Gastrocnemius medialis (tissue), 4 donors: Measurements from ENCODE around the gene HBQ1. TPM values are rescaled to one million over a fixed set of nuclear protein-coding genes. Genes with fewer than 3 reads are reported as not detected.

Experiments
- ATAC-seq, 2 donors: fragments of 150-250 bp; one replicate each; pipeline ENCODE4 v1.9.1; 2016
- DNase-seq, 2 donors: peaks; one replicate each; pipeline ENCODE4 v3.0.0-alpha.2; 2019
- H3K27ac ChIP-seq, 4 donors: fragments of 200-600 bp; sonication (generic); 1 replicate in 1 of 4; 2 replicates in 3 of 4; pipeline ENCODE4 v1.5.1; 2016 to 2018; ENCODE audit warnings: mild to moderate bottlenecking in 2 of 4, moderate library complexity in 1 of 4
- H3K27me3 ChIP-seq, 3 donors: fragments of 200-600 bp; sonication (generic) in 2 of 3; 1 replicate in 1 of 3; 2 replicates in 2 of 3; pipeline versions ENCODE4 v1.5.1 to v1.6.0; 2016 to 2019; ENCODE audit warnings: mild to moderate bottlenecking in 1 of 3, moderate library complexity in 1 of 3
- H3K36me3 ChIP-seq, 2 donors: fragments of 200-600 bp; sonication (generic) in 1 of 2; one replicate each; pipeline ENCODE4 v1.5.1; 2017 to 2018
- H3K4me1 ChIP-seq, 2 donors: fragments of 200-600 bp; sonication (generic) in 1 of 2; one replicate each; pipeline ENCODE4 v1.5.1; 2016 to 2017; ENCODE audit warnings: mild to moderate bottlenecking in 2 of 2
- H3K4me3 ChIP-seq, 4 donors: fragments of 200-600 bp; sonication (generic) in 3 of 4; 1 replicate in 1 of 4; 2 replicates in 3 of 4; pipeline ENCODE4 v1.5.1; 2016 to 2019; ENCODE audit warnings: mild to moderate bottlenecking in 2 of 4
- H3K9me3 ChIP-seq, 3 donors: fragments of 200-600 bp; sonication (generic) in 2 of 3; 1 replicate in 1 of 3; 2 replicates in 2 of 3; pipeline ENCODE4 v1.5.1; 2016 to 2019
- CTCF ChIP-seq, 5 experiments: fragments of 450-650 bp in 3 of 5; fragments of 200-600 bp in 2 of 5; sonication (generic) in 2 of 5; IDR thresholded peaks in 4 of 5; conservative IDR thresholded peaks in 1 of 5; 1 replicate in 4 of 5; 2 replicates in 1 of 5; pipeline ENCODE4 v1.5.1; 2016 to 2019; ENCODE audit warnings: antibody characterized with exemption in 5 of 5, mild to moderate bottlenecking in 3 of 5, moderate library complexity in 3 of 5
- POLR2A ChIP-seq, 2 donors: fragments of 450-650 bp; IDR thresholded peaks; one replicate each; pipeline ENCODE4 v1.6.1; 2017; ENCODE audit warnings: antibody characterized with exemption in 2 of 2, mild to moderate bottlenecking in 2 of 2, moderate library complexity in 2 of 2
- in situ Hi-C, 4 donors: fragments of 200-750 bp; cut with MboI; loops; one replicate each; pipeline versions ENCODE4 v1.15.0 to v1.8.0; 2017; ENCODE audit warnings: low sequenced_read_pairs in 4 of 4
- intact Hi-C: fragments of 100-400 bp; cut with DNase I; formaldehyde crosslinking; loops from one replicate; pipeline ENCODE4 v1.15.1; 2023; ENCODE audit warnings: low total_unique reads
- total RNA-seq, 4 donors: library from RNA; depleted of rRNA; stranded (reverse); fragments of >200 nt; gene quantifications; one replicate each; pipeline versions ENCODE4 v1.1.0 to v1.2.3, GENCODE V29; 2016

The HBQ1 gene
- total RNA-seq, 4 donors from 2014 or later, result not detected

- no peaks in the 10 kb centered on the region for H3K9me3 ChIP-seq
- DNase-seq (peak in 1 of 2 donors; percentile 19), ATAC-seq (no peak)
- no peak for TF ChIP-seq CTCF (IDR thresholded peaks at IDR 0.05 in 4 of 5, conservative IDR thresholded peaks at IDR 0.05 in 1 of 5)
- no peak for TF ChIP-seq POLR2A (IDR thresholded peaks at IDR 0.05)
- peak overlapping the region; percentile 88 to 92 (median 90) for H3K27ac ChIP-seq
- peaks cover 2 to 10% of the 10 kb centered on the region in 2 donors for H3K4me1 ChIP-seq
- no peaks in the 10 kb centered on the region for H3K27me3 ChIP-seq
- intact Hi-C loops (no loop called here), in situ Hi-C loops (no loop called here)
- H3K4me3 ChIP-seq, result peak overlapping the region; percentile 68 to 100 (median 92)
- no peaks in the 10 kb centered on the region for H3K36me3 ChIP-seq
Observed at GRCh38 chr16:138049-138417, 42.2 kb upstream of the HBQ1 start.

GRCh38 chr16:140175-140857 lies 39.9 kb upstream of the HBQ1 start:
- Histone ChIP-seq H3K36me3 (no peaks in the 10 kb centered on the region), H3K27ac (no peak overlapping the region), H3K4me3 (no peak overlapping the region), H3K4me1 (peaks cover 2 to 10% of the 10 kb centered on the region in 2 donors), H3K27me3 (peaks cover 0 to 10% (median 0%) of the 10 kb centered on the region in 3 donors), H3K9me3 (no peaks in the 10 kb centered on the region)
- TF ChIP-seq POLR2A (IDR thresholded peaks at IDR 0.05), result no peak
- TF ChIP-seq CTCF (IDR thresholded peaks at IDR 0.05 in 4 of 5, conservative IDR thresholded peaks at IDR 0.05 in 1 of 5), result no peak
- intact Hi-C loops, result no loop called here
- no peak for ATAC-seq
- in situ Hi-C loops, result no loop called here
- DNase-seq, result no peak

- Histone ChIP-seq H3K27me3 (peaks cover 0 to 11% (median 5%) of the 10 kb centered on the region in 3 donors), H3K4me3 (no peak overlapping the region), H3K27ac (no peak overlapping the region), H3K36me3 (no peaks in the 10 kb centered on the region), H3K4me1 (peaks cover 0 to 3% of the 10 kb centered on the region in 2 donors), H3K9me3 (no peaks in the 10 kb centered on the region)
- TF ChIP-seq POLR2A (IDR thresholded peaks at IDR 0.05) (no peak), CTCF (IDR thresholded peaks at IDR 0.05 in 4 of 5, conservative IDR thresholded peaks at IDR 0.05 in 1 of 5) (no peak)
- ATAC-seq (no peak), DNase-seq (no peak)
- in situ Hi-C loops, result no loop called here
- intact Hi-C loops, result no loop called here
Observed at GRCh38 chr16:142405-142967, 37.8 kb upstream of the HBQ1 start.

GRCh38 chr16:143047-143446 lies 37.2 kb upstream of the HBQ1 start:
- ATAC-seq, result no peak
- H3K27me3 ChIP-seq, result peaks cover 0 to 11% (median 5%) of the 10 kb centered on the region in 3 donors
- H3K4me3 ChIP-seq, result no peak overlapping the region
- H3K27ac ChIP-seq, result no peak overlapping the region
- H3K9me3 ChIP-seq, result no peaks in the 10 kb centered on the region
- no peak for DNase-seq
- no peaks in the 10 kb centered on the region for H3K36me3 ChIP-seq
- TF ChIP-seq CTCF (IDR thresholded peaks at IDR 0.05 in 4 of 5, conservative IDR thresholded peaks at IDR 0.05 in 1 of 5) (no peak), POLR2A (IDR thresholded peaks at IDR 0.05) (no peak)
- in situ Hi-C loops (no loop called here), intact Hi-C loops (no loop called here)
- no peaks in the 10 kb centered on the region for H3K4me1 ChIP-seq
